PFSK-1 (cell line): ENCODE data around the gene CYYR1.

Experiments
- FOXP2 ChIP-seq: optimal IDR thresholded peaks from 2 replicates; pipeline ENCODE3; 2011; ENCODE audit warnings: borderline replicate concordance, control low read depth, inconsistent platforms; ENCODE audit not compliant: insufficient read depth; ENCODE audit errors: extremely low read length, extremely low read depth
- POLR2AphosphoS5 ChIP-seq: IDR thresholded peaks from 2 replicates; pipeline ENCODE4 v1.6.1; 2012; ENCODE audit warnings: low read depth, mild to moderate bottlenecking, control low read depth, low read length, moderate library complexity
- SIN3A ChIP-seq: IDR thresholded peaks from 2 replicates; pipeline ENCODE4 v1.6.1; 2012; ENCODE audit warnings: mild to moderate bottlenecking, low read length, moderate library complexity, borderline replicate concordance; ENCODE audit not compliant: insufficient read depth
- TAF1 ChIP-seq: IDR thresholded peaks from 2 replicates; pipeline ENCODE4 v1.6.1; 2012; ENCODE audit warnings: low read length, control low read depth, borderline replicate concordance; ENCODE audit not compliant: insufficient read depth
- TF ChIP-seq, protein P1 (sequence below), 2 experiments: IDR thresholded peaks; 2 replicates each; pipeline versions ENCODE4 v1.6.1 to v1.8.0; 2011 to 2012; ENCODE audit warnings: low read depth in 2 of 2, low read length in 2 of 2, control low read depth in 1 of 2, inconsistent platforms in 1 of 2, mild to moderate bottlenecking in 1 of 2, moderate library complexity in 1 of 2; ENCODE audit not compliant: insufficient read depth in 1 of 2

Gene CYYR1

DNA sequence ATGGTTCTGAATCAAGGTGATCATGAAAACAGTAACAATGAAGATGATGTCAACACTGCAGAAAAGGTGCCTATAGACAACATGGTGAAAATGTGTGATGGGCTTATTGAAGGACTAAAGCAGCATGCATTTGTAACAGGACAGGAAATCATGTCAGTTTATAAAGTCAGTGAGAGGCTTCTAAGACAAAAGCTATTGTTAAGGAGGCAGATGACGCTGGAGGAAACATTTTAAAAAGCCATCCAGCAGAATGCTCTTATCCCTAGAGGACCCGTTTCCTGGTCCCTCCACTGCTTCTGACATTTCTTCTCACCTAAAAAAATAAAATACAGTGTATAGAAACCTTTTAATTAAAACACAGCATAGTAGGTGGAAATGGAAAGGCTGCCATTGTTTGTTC is 40.9 kb downstream of the CYYR1 start:
- TF ChIP-seq FOXP2 = no peak
- TF ChIP-seq TAF1 = no peak
- no peak for TF ChIP-seq SIN3A
- TF ChIP-seq, protein P1, sequence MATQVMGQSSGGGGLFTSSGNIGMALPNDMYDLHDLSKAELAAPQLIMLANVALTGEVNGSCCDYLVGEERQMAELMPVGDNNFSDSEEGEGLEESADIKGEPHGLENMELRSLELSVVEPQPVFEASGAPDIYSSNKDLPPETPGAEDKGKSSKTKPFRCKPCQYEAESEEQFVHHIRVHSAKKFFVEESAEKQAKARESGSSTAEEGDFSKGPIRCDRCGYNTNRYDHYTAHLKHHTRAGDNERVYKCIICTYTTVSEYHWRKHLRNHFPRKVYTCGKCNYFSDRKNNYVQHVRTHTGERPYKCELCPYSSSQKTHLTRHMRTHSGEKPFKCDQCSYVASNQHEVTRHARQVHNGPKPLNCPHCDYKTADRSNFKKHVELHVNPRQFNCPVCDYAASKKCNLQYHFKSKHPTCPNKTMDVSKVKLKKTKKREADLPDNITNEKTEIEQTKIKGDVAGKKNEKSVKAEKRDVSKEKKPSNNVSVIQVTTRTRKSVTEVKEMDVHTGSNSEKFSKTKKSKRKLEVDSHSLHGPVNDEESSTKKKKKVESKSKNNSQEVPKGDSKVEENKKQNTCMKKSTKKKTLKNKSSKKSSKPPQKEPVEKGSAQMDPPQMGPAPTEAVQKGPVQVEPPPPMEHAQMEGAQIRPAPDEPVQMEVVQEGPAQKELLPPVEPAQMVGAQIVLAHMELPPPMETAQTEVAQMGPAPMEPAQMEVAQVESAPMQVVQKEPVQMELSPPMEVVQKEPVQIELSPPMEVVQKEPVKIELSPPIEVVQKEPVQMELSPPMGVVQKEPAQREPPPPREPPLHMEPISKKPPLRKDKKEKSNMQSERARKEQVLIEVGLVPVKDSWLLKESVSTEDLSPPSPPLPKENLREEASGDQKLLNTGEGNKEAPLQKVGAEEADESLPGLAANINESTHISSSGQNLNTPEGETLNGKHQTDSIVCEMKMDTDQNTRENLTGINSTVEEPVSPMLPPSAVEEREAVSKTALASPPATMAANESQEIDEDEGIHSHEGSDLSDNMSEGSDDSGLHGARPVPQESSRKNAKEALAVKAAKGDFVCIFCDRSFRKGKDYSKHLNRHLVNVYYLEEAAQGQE (IDR thresholded peaks at IDR 0.05; ENCODE audit: insufficient read depth in 1 of 2, low read depth in 2 of 2, low read length in 2 of 2) = no peak
- no peak for TF ChIP-seq POLR2AphosphoS5

DNA sequence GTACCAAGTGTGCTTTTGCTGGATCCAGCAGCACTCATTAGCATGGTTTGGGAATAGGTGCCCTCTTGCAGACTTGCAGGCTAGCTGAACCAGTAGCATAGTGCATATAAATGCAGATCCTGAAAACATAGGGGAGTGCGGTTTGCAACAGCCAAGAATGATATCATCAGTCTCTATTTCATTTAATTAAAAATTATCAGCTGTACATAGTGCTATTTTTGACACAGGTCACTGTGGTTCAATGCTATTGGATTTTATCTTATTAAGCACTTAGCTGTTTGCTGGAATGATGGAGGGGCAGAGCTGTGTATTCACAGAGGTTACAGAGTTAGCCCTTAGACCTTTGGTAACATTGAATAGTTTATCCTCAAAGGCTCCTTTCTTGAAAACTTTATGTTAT is 43.6 kb downstream of the CYYR1 start:
- no peak for TF ChIP-seq FOXP2
- TF ChIP-seq POLR2AphosphoS5 = no peak
- TF ChIP-seq, protein P1 (IDR thresholded peaks at IDR 0.05; ENCODE audit: insufficient read depth in 1 of 2, low read depth in 2 of 2, low read length in 2 of 2) = no peak
- TF ChIP-seq TAF1 = no peak
- TF ChIP-seq SIN3A = no peak

DNA sequence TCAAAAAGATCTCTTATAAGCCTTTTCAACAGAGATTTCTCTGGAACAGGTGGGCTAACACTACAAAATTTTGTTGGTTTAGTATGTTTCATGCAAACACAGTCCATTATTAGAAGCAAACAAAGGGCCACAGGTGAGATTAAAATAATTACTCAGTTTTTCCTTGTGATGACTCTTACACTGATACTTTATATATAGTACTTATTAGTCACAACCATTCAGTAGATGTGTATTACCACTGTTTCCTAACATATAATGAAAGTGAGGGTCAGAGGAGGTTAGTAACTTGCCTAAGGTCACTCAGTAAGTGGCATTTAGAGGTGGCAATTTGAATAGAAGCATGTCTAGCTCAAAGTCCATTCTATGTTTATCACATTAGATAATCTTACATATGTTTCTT is 44.2 kb downstream of the CYYR1 start:
- TF ChIP-seq, protein P1 (IDR thresholded peaks at IDR 0.05; ENCODE audit: insufficient read depth in 1 of 2, low read depth in 2 of 2, low read length in 2 of 2) = no peak
- no peak for TF ChIP-seq TAF1
- TF ChIP-seq POLR2AphosphoS5 = no peak

DNA sequence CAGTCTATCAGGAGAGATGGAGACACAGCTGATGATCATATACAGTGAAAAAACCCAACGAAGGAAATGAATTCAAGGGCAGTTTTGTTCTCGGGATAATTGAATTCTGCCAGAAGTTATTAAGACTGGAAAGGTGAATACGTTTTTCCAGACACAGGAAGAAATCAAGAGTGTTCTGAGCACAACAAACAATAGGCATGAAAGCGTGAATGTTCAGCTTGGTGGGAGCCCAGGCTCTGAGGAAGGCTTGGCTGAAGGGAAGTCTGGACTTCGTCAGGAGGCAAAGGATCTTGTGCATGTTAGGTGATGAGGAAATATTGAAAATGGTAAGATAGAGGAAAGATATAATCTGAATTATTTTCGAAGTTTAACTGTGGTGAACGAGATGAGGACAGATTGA is 50.4 kb downstream of the CYYR1 start:
- no peak for TF ChIP-seq SIN3A
- no peak for TF ChIP-seq FOXP2
- TF ChIP-seq, protein P1 (IDR thresholded peaks at IDR 0.05; ENCODE audit: insufficient read depth in 1 of 2, low read depth in 2 of 2, low read length in 2 of 2) = no peak

DNA sequence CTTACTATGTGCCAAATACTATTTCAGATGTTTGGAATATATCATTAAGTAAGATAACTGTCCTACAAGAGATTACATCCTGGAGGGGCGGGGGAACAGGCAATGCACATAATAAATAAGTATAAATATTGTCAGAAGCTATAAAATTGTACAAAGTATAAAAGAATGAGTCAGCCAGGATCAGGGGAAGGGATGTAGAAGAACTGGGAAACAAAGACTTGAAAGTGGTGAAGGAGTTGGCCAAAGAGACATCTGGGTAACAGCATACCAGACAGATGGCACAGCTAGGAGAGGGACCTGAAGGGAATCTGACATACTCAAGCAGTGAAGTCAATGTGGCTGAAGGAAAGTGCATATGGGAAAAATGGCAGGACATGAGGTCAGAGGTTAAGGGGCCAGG is 53.9 kb downstream of the CYYR1 start:
- TF ChIP-seq, protein P1 (IDR thresholded peaks at IDR 0.05; ENCODE audit: insufficient read depth in 1 of 2, low read depth in 2 of 2, low read length in 2 of 2) = no peak
- no peak for TF ChIP-seq TAF1
- TF ChIP-seq POLR2AphosphoS5 = no peak
- TF ChIP-seq FOXP2 = no peak
- TF ChIP-seq SIN3A = no peak
